Right atrium auricular region (tissue), 2 donors: ENCODE measurements around the gene APBA1. TPM values are rescaled to one million over a fixed set of nuclear protein-coding genes. Genes with fewer than 3 reads are reported as not detected.

Experiments used
- DNase-seq: peaks from one replicate; pipeline ENCODE4 v3.0.0-alpha.2; 2019; ENCODE audit warnings: low spot score
- H3K27ac ChIP-seq, 2 donors: fragments of 200-600 bp; sonication (generic); 1 replicate in 1 of 2; 2 replicates in 1 of 2; pipeline ENCODE4 v1.5.1; 2016 to 2019
- H3K27me3 ChIP-seq, 2 donors: fragments of 200-600 bp; sonication (generic); one replicate each; pipeline versions ENCODE4 v1.5.1 to v1.6.0; 2017 to 2019
- H3K36me3 ChIP-seq: fragments of 200-600 bp; sonication (generic); one replicate; pipeline ENCODE4 v1.5.1; 2016
- H3K4me1 ChIP-seq, 2 donors: fragments of 200-600 bp; sonication (generic); one replicate each; pipeline versions ENCODE4 v1.5.1 to v1.6.0; 2017 to 2019
- H3K4me3 ChIP-seq, 2 donors: fragments of 200-600 bp; sonication (generic); 1 replicate in 1 of 2; 2 replicates in 1 of 2; pipeline ENCODE4 v1.5.1; 2017 to 2019; ENCODE audit warnings: mild to moderate bottlenecking in 1 of 2, moderate library complexity in 1 of 2
- H3K9me3 ChIP-seq, 2 donors: fragments of 200-600 bp; sonication (generic); one replicate each; pipeline ENCODE4 v1.5.1; 2019
- total RNA-seq, 2 donors: library from RNA; depleted of rRNA; stranded (reverse); fragments of >200 nt; gene quantifications; one replicate each; pipeline ENCODE4 v1.1.0, GENCODE V29; 2016
- TF ChIP-seq, protein P1 (sequence below), 2 donors: fragments of 200-600 bp; sonication (generic); IDR thresholded peaks; one replicate each; pipeline ENCODE4 v1.5.1; 2019; ENCODE audit warnings: antibody characterized with exemption in 2 of 2

APBA1 gene
- total RNA-seq, 2 donors from 2014 or later: 5.6 to 12.1 TPM

DNA sequence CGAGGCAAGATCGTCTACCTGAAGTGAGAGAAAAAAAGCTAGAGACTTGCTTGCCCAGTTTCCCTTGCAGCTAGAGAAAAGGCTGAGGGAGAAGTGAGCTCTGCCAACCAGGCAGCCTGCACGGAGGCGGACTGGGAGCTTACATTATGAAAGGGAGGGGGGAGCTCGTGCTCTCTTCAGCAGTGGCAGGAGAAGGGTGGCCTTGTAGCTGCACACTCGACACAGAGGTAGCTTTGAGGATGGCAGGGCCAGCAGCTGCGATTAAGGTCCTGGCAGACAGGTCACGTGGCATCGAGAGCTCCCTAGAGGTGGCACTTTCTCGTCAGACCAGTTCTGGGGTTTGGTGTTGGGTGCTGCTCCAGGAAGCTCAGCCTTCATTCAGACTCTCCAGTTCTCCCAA, 26.7 kb downstream of the APBA1 start:
- DNase-seq: no peak

DNA sequence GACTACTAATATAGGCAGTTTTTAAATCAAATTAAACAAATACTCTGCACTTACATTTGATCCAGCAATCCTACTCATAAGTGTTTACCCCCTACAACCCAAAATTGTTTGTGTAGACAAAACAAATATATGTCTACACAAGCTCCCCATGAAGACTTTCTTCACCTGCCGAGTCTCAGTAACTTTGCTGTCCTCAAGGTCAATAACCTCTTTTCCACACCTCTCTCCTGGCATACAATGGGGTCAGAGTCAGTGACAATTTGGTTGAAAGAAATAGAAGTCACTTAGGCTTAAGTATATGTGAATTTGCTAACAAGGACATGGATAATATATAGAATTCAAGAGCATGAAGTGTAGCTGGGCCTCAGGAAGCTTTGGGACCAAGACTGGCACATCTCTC, 29.1 kb downstream of the APBA1 start:
- TF ChIP-seq, protein P1, sequence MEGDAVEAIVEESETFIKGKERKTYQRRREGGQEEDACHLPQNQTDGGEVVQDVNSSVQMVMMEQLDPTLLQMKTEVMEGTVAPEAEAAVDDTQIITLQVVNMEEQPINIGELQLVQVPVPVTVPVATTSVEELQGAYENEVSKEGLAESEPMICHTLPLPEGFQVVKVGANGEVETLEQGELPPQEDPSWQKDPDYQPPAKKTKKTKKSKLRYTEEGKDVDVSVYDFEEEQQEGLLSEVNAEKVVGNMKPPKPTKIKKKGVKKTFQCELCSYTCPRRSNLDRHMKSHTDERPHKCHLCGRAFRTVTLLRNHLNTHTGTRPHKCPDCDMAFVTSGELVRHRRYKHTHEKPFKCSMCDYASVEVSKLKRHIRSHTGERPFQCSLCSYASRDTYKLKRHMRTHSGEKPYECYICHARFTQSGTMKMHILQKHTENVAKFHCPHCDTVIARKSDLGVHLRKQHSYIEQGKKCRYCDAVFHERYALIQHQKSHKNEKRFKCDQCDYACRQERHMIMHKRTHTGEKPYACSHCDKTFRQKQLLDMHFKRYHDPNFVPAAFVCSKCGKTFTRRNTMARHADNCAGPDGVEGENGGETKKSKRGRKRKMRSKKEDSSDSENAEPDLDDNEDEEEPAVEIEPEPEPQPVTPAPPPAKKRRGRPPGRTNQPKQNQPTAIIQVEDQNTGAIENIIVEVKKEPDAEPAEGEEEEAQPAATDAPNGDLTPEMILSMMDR (IDR thresholded peaks at IDR 0.05): no peak
- no peaks in the 10 kb centered on the region for H3K36me3 ChIP-seq
- peaks cover 0 to 4% of the 10 kb centered on the region in 2 donors for H3K4me1 ChIP-seq
- no peaks in the 10 kb centered on the region for H3K9me3 ChIP-seq
- H3K27ac ChIP-seq: no peak overlapping the region
- DNase-seq: no peak
- no peak overlapping the region for H3K4me3 ChIP-seq
- H3K27me3 ChIP-seq: no peaks in the 10 kb centered on the region

More for the DNA sequence above, 26.7 kb downstream of the APBA1 start:
- TF ChIP-seq, protein P1 (IDR thresholded peaks at IDR 0.05): no peak
- Histone ChIP-seq H3K27me3 (no peaks in the 10 kb centered on the region), H3K27ac (no peak overlapping the region), H3K9me3 (no peaks in the 10 kb centered on the region), H3K36me3 (no peaks in the 10 kb centered on the region), H3K4me1 (peaks cover 0 to 4% of the 10 kb centered on the region in 2 donors), H3K4me3 (no peak overlapping the region)

DNA sequence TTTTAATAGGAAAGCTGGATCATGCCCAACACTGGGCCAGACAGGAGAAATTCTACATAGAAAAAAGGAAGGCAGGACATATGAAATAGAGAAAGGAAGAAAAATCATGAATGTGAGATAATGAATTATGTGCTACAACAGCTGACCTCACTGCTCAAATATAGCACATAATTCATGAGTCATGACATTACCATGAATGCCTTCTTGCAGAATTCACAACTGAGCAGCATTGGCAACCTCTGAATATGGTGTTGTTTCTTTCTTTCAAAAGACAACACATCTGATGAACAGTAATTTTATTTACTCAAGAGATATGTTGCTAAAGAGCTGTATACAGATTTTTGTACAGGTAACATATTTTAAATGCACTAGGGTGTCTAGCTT, 34.4 kb downstream of the APBA1 start:
- no peaks in the 10 kb centered on the region for H3K9me3 ChIP-seq
- TF ChIP-seq, protein P1 (IDR thresholded peaks at IDR 0.05): no peak
- no peaks in the 10 kb centered on the region for H3K4me1 ChIP-seq
- no peak for DNase-seq
- no peaks in the 10 kb centered on the region for H3K36me3 ChIP-seq
- H3K4me3 ChIP-seq: no peak overlapping the region
- no peaks in the 10 kb centered on the region for H3K27me3 ChIP-seq
- H3K27ac ChIP-seq: no peak overlapping the region

DNA sequence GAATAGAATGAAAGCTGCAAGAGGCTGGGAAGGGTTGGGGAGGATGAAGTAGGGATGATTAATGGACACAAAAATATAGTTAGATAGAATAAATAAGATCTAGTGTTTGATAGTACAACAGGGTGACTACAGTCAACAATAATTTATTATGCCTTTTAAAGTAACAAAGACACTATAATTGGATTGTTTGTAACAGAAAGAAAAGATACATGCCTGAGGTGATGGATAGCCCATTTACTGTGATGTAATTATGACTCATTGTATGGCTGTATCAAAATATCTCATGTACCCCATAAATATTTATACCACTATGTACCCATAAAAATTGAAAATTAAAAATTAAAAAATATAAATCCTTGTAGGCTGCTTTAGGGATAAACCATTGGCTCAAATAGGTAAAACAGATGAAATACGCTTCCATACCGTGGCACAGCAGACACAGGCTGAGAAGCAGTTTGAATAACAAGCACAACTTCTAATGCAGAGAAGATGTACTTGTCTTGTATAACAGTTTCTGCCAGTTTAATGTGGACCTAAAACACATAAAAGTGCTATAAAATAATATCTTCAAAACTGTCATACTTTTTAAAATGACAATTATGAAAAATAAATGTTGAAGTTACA, 34.9 kb downstream of the APBA1 start:
- Histone ChIP-seq H3K9me3 (no peaks in the 10 kb centered on the region), H3K4me1 (no peaks in the 10 kb centered on the region), H3K27ac (no peak overlapping the region), H3K36me3 (no peaks in the 10 kb centered on the region), H3K4me3 (no peak overlapping the region), H3K27me3 (no peaks in the 10 kb centered on the region)
- DNase-seq: no peak
- TF ChIP-seq, protein P1 (IDR thresholded peaks at IDR 0.05): no peak

DNA sequence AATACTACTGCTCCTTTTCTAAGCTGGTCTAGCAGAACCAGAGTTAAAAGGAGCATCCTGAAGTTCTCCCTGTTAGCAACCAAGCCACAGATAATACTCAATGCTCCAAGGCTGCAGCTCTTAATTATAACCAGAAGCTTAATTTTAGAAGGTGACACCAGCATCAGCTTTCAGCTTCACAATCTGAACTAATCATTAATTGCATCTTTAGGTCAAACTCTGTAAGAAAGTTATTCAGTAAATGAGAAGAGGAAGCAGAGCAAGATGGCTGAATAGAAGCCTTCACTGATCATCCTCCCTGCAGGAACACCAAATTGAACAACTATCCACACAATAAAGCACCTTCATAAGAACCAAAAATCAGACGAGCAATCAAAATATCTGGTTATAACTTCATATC, 38.5 kb downstream of the APBA1 start:
- Histone ChIP-seq H3K9me3 (no peaks in the 10 kb centered on the region), H3K36me3 (no peaks in the 10 kb centered on the region)
- DNase-seq: no peak

More for the DNA sequence above, 38.5 kb downstream of the APBA1 start:
- H3K27me3 ChIP-seq: no peaks in the 10 kb centered on the region
- H3K4me1 ChIP-seq: no peaks in the 10 kb centered on the region
- H3K27ac ChIP-seq: no peak overlapping the region
- H3K4me3 ChIP-seq: no peak overlapping the region
- TF ChIP-seq, protein P1 (IDR thresholded peaks at IDR 0.05): no peak
